Endothelial cell of umbilical vein (primary cell): ENCODE data around the gene VIL1. TPM values are rescaled to one million over a fixed set of nuclear protein-coding genes. Genes with fewer than 3 reads are reported as not detected.

Experiments used
- BruUV-seq: library from RNA; stranded (reverse); fragments of 400-500 nt; replicated peaks from 2 replicates; lab custom pipeline; 2021; lab: Mats Ljungman, UMichigan
- CTCF ChIA-PET: fragments of 300-600, 350-600 bp; sonication (Branson Sonifier 250); formaldehyde crosslinking; loops from one replicate; lab custom pipeline; 2021; ENCODE audit warnings: antibody characterized with exemption, inconsistent platforms; lab: Charles Lee
- POLR2A ChIA-PET: fragments of 300-600, 350-600 bp; sonication (Branson Sonifier 250); formaldehyde crosslinking; loops from one replicate; lab custom pipeline; 2021; ENCODE audit warnings: antibody characterized with exemption, inconsistent platforms; lab: Charles Lee
- DNase-seq: peaks from one replicate; pipeline ENCODE4 v3.0.0-alpha.2; 2011; ENCODE audit warnings: low read depth, low spot score
- FAIRE-seq: peaks from 2 replicates; lab custom pipeline; 2011; peaks lifted over from hg19 to GRCh38; lab: Jason Lieb, UNC
- H2AFZ ChIP-seq: 2 replicates; pipeline ENCODE4 v1.6.0; 2012; ENCODE audit warnings: low read depth, low read length, control low read depth, inconsistent platforms
- H3K27ac ChIP-seq: 2 replicates; pipeline ENCODE4 v1.5.1; 2011; ENCODE audit warnings: low read depth, mild to moderate bottlenecking, control low read depth, low read length, moderate library complexity; ENCODE audit not compliant: insufficient read depth
- H3K27me3 ChIP-seq, 2 experiments: 2 replicates each; pipeline versions ENCODE4 v1.6.0 to v1.6.1; 2011; ENCODE audit warnings: low read length in 2 of 2, mixed read lengths in 1 of 2; ENCODE audit not compliant: control insufficient read depth in 2 of 2, insufficient read depth in 2 of 2
- H3K36me3 ChIP-seq, 2 experiments: 2 replicates in 1 of 2; 3 replicates in 1 of 2; pipeline ENCODE4 v1.5.1; 2011; ENCODE audit warnings: low read length in 2 of 2, mild to moderate bottlenecking in 1 of 2, moderate library complexity in 1 of 2; ENCODE audit not compliant: control insufficient read depth in 2 of 2, insufficient read depth in 2 of 2; ENCODE audit errors: extremely low read depth in 1 of 2
- H3K4me1 ChIP-seq: 3 replicates; pipeline ENCODE4 v1.5.1; 2011; ENCODE audit warnings: mild to moderate bottlenecking, low read length; ENCODE audit not compliant: control insufficient read depth, insufficient read depth; ENCODE audit errors: extremely low read depth
- H3K4me2 ChIP-seq: 2 replicates; pipeline ENCODE4 v1.6.1; 2011; ENCODE audit warnings: low read length, control low read depth, mixed read lengths; ENCODE audit not compliant: insufficient read depth
- H3K4me3 ChIP-seq, 3 experiments: fragments of 200-600 bp in 1 of 3; sonication (generic), shearing (Covaris generic) in 1 of 3; replicated peaks in 1 of 3; 2 replicates each; pipeline ENCODE4 v1.5.1; 2011 to 2016; ENCODE audit warnings: control low read depth in 3 of 3, low read length in 3 of 3, mild to moderate bottlenecking in 2 of 3, inconsistent platforms in 1 of 3, low read depth in 1 of 3, moderate library complexity in 1 of 3; ENCODE audit not compliant: insufficient read depth in 1 of 3
- H3K79me2 ChIP-seq: 2 replicates; pipeline ENCODE4 v1.6.0; 2012; ENCODE audit warnings: low read length, inconsistent platforms; ENCODE audit not compliant: control insufficient read depth, insufficient read depth
- H3K9ac ChIP-seq: replicated peaks from 2 replicates; pipeline ENCODE3; 2011; ENCODE audit warnings: low read length, control low read depth; ENCODE audit not compliant: insufficient read depth; ENCODE audit errors: extremely low read depth
- H3K9me1 ChIP-seq: replicated peaks from 3 replicates; pipeline ENCODE4 v1.6.0; 2011; ENCODE audit warnings: mild to moderate bottlenecking, low read length; ENCODE audit not compliant: control insufficient read depth, insufficient read depth; ENCODE audit errors: extremely low read depth
- H3K9me3 ChIP-seq: replicated peaks from 2 replicates; pipeline ENCODE4 v1.5.1; 2012; ENCODE audit warnings: low read length, inconsistent platforms; ENCODE audit not compliant: control insufficient read depth, insufficient read depth
- H4K20me1 ChIP-seq: replicated peaks from 2 replicates; pipeline ENCODE3; 2011; ENCODE audit warnings: mild to moderate bottlenecking, low read length; ENCODE audit not compliant: control insufficient read depth, insufficient read depth; ENCODE audit errors: extremely low read depth
- CTCF ChIP-seq, 2 donors: IDR thresholded peaks; 1 replicate in 1 of 2; 2 replicates in 1 of 2; pipeline ENCODE4 v1.5.1; 2011; ENCODE audit warnings: low read length in 2 of 2, mild to moderate bottlenecking in 2 of 2, moderate library complexity in 2 of 2, control low read depth in 1 of 2, inconsistent platforms in 1 of 2, low read depth in 1 of 2; ENCODE audit not compliant: insufficient read depth in 1 of 2; ENCODE audit errors: extremely low read depth in 1 of 2
- EZH2 ChIP-seq: IDR thresholded peaks from 2 replicates; pipeline ENCODE4 v1.6.1; 2012; ENCODE audit warnings: borderline replicate concordance, low read depth, mild to moderate bottlenecking, moderate library complexity, low read length, inconsistent platforms; ENCODE audit not compliant: severe bottlenecking
- FOS ChIP-seq: IDR thresholded peaks from 2 replicates; pipeline ENCODE4 v1.6.1; 2011; ENCODE audit warnings: mild to moderate bottlenecking, low read length, moderate library complexity, borderline replicate concordance; ENCODE audit not compliant: insufficient read depth
- GATA2 ChIP-seq: IDR thresholded peaks from 2 replicates; pipeline ENCODE4 v1.7.0; 2011; ENCODE audit warnings: low read depth, mild to moderate bottlenecking, moderate library complexity, mixed read lengths, low read length; ENCODE audit not compliant: insufficient read length, insufficient read depth
- JUN ChIP-seq: IDR thresholded peaks from 2 replicates; pipeline ENCODE4 v1.6.1; 2011; ENCODE audit warnings: borderline replicate concordance, low read depth; ENCODE audit not compliant: insufficient read length, insufficient read depth
- MYC ChIP-seq: IDR thresholded peaks from one replicate; pipeline ENCODE4 v1.6.1; 2011; ENCODE audit warnings: mild to moderate bottlenecking, low read depth, low read length
- POLR2A ChIP-seq: IDR thresholded peaks from 2 replicates; pipeline ENCODE4 v1.6.1; 2012; ENCODE audit warnings: low read depth, mild to moderate bottlenecking, control low read depth, low read length
- POLR2AphosphoS5 ChIP-seq: IDR thresholded peaks from 2 replicates; pipeline ENCODE4 v1.6.1; 2012; ENCODE audit warnings: low read depth, mild to moderate bottlenecking, control low read depth, low read length, moderate library complexity; ENCODE audit not compliant: insufficient read depth
- dilution Hi-C: fragments of 300-500 bp; cut with MboI; formaldehyde crosslinking; loops from one replicate; pipeline ENCODE4 v1.15.0; 2019; ENCODE audit warnings: low sequenced_read_pairs; ENCODE audit not compliant: extremely low pct_ligation_motif_present
- intact Hi-C: fragments of 100-400 bp; cut with micrococcal nuclease; formaldehyde crosslinking; loops from one replicate; pipeline ENCODE4 v1.10.0; 2022
- polyA plus RNA-seq, 4 experiments: library from polyadenylated mRNA; depleted of rRNA in 3 of 4; stranded (reverse) in 3 of 4; unstranded in 1 of 4; fragments of >200 nt; gene quantifications; 2 replicates each; pipeline versions ENCODE4 v1.2.1 to v1.2.3, GENCODE V29; 2011 to 2012; ENCODE audit warnings: missing spikeins in 1 of 4
- total RNA-seq: library from RNA; stranded (reverse); gene quantifications from 2 replicates; pipeline ENCODE4 v1.2.3, GENCODE V29; 2021
- TF ChIP-seq, protein P1 (sequence below): IDR thresholded peaks from 2 replicates; pipeline ENCODE4 v1.6.1; 2011; ENCODE audit not compliant: insufficient read depth, insufficient read length

The VIL1 gene
- total and polyA plus RNA-seq, 2 donors (not counting 3 experiments of a cell fraction or from before 2014, with no cell fraction given) = not detected

DNA sequence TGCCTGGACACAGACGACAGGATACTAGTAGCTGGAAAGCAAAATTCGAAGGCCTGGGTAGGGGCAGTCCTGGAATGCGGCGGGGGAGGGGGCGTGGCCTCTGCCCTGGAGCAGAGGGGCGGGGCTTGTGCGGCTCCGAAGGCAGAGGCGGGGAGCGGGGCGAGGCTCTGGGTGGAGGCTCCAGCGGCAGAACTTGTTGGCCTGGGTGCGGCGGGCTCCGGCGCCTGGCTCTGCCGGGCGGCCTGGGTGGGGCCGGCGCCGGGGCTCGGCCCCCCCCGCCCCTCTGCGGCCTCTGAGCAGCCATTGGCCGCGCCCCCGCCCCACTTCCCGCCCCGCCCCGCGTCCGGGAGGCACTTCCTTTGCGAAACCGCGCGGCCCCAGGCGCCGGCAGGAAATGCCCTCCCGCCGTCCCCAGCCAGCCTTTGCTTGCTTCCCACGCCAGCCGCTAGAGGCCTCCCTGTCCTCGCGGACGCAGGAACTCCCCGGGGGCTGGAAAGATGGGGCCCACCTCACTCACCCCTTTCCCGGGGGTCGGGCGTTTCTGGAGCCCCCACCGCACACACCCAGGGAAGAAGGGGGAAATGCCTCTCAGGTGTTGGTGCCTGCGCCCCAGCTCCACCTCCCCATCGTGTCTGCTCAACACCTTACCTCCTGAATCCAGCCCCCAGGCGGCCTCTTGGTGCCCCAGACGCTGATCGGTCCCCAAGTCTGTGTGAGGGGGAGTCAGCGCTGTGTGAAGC is 12.5 kb upstream of the VIL1 start:
- H3K4me2 ChIP-seq = peak overlapping the region; percentile 74
- no peaks in the 10 kb centered on the region for H3K27me3 ChIP-seq
- ChIA-PET CTCF (interaction anchor here (1.0 to 5.0 kb wide), 8 partner anchors 10 to 133 kb away, joined by 3 to 26 read pairs (median 4); no protein-coding TSS in a partner anchor), POLR2A (no interaction called here)
- H3K9me3 ChIP-seq = no peaks in the 10 kb centered on the region
- H3K9ac ChIP-seq = peak overlapping the region; percentile 62
- no TSS peak for BruUV-seq
- peak overlapping the region; percentile 16 to 25 (median 18) for H3K4me3 ChIP-seq
- peaks cover 8% of the 10 kb centered on the region for H3K79me2 ChIP-seq
- no peaks in the 10 kb centered on the region for H4K20me1 ChIP-seq
- dilution Hi-C loops = no loop called here
- H2AFZ ChIP-seq = peak overlapping the region; percentile 82
- intact Hi-C loops = loop anchor here (1.0 to 5.0 kb wide), 8 partner anchors 8 to 441 kb away; partner anchors contain the start of genes CNOT9 and USP37
- no peaks in the 10 kb centered on the region for H3K9me1 ChIP-seq
- peak overlapping the region; percentile 81 for H3K27ac ChIP-seq
- peak; percentile 94 for DNase-seq
- peaks cover 0 to 24% of the 10 kb centered on the region in 2 experiments for H3K36me3 ChIP-seq
- peaks cover 22% of the 10 kb centered on the region for H3K4me1 ChIP-seq
- peak; percentile 98 for FAIRE-seq
- TF ChIP-seq CTCF (IDR thresholded peaks at IDR 0.05; ENCODE audit: extremely low read depth in 1 of 2, insufficient read depth in 1 of 2, low read depth in 1 of 2, low read length in 2 of 2) (peak; percentile 66 to 91), POLR2A (peak; percentile 80), GATA2 (no peak), POLR2AphosphoS5 (peak; percentile 98), JUN (no peak), EZH2 (no peak), MYC (no peak), FOS (no peak)
- TF ChIP-seq, protein P1, sequence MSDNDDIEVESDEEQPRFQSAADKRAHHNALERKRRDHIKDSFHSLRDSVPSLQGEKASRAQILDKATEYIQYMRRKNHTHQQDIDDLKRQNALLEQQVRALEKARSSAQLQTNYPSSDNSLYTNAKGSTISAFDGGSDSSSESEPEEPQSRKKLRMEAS = no peak
